PFSK-1 (cell line): ENCODE data around the gene RBP7.

Source experiments
- FOXP2 ChIP-seq: optimal IDR thresholded peaks from 2 replicates; pipeline ENCODE3; 2011; ENCODE audit warnings: borderline replicate concordance, control low read depth, inconsistent platforms; ENCODE audit not compliant: insufficient read depth; ENCODE audit errors: extremely low read length, extremely low read depth
- REST ChIP-seq, 2 experiments: IDR thresholded peaks; 2 replicates each; pipeline versions ENCODE4 v1.6.1 to v1.8.0; 2011 to 2012; ENCODE audit warnings: low read depth in 2 of 2, low read length in 2 of 2, control low read depth in 1 of 2, inconsistent platforms in 1 of 2, mild to moderate bottlenecking in 1 of 2, moderate library complexity in 1 of 2; ENCODE audit not compliant: insufficient read depth in 1 of 2
- SIN3A ChIP-seq: IDR thresholded peaks from 2 replicates; pipeline ENCODE4 v1.6.1; 2012; ENCODE audit warnings: mild to moderate bottlenecking, low read length, moderate library complexity, borderline replicate concordance; ENCODE audit not compliant: insufficient read depth
- TAF1 ChIP-seq: IDR thresholded peaks from 2 replicates; pipeline ENCODE4 v1.6.1; 2012; ENCODE audit warnings: low read length, control low read depth, borderline replicate concordance; ENCODE audit not compliant: insufficient read depth

- no peak for TF ChIP-seq SIN3A
- TF ChIP-seq FOXP2 = no peak
- no peak for TF ChIP-seq REST (IDR thresholded peaks at IDR 0.05; ENCODE audit: insufficient read depth in 1 of 2, low read depth in 2 of 2, low read length in 2 of 2)
- no peak for TF ChIP-seq TAF1
These were observed 25.6 kb downstream of the RBP7 start for GRCh38 chr1:10022656-10023055.
